MV-4-11 (cell line): Measurements from ENCODE around the gene ADAM21.
"Not testable (repeated sequence)": the region's sequence is repeated elsewhere in the genome, so short reads cannot be mapped to it uniquely, and the experiment has no call there.

Source experiments
- DNase-seq: peaks from one replicate; lab custom pipeline; 2025; lab: John Stamatoyannopoulos, UW

ADAM21 gene

GRCh38 chr14:70451874-70452273 is at the start of gene ADAM21:
Gene ADAM21 (plus strand): TSS chr14:70452174. CDS start chr14:70457500, 5,326 bp downstream.
- DNase-seq: no peak

- not testable (repeated sequence) for DNase-seq
Measured at GRCh38 chr14:70403335-70403734, 48.6 kb upstream of the ADAM21 start.

DNA sequence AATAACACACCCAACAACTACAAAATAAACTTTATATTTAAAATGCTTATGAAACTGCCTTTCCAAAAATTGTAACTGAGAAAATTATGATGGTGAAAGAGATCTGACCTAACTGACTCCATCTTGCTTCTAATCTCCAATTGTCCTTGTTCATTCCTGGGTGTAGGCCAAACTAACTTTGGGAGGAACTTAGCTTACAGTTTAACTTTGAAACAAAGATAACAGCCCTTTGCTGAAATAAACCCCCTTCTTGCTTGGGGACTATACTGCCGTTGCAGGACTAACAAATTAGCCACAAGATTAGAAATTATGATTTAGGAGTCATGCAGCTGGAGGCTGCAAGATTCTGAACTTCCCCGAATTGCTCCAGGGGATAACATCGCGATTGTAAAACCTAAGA is 45.8 kb upstream of the ADAM21 start:
- not testable (repeated sequence) for DNase-seq

DNA sequence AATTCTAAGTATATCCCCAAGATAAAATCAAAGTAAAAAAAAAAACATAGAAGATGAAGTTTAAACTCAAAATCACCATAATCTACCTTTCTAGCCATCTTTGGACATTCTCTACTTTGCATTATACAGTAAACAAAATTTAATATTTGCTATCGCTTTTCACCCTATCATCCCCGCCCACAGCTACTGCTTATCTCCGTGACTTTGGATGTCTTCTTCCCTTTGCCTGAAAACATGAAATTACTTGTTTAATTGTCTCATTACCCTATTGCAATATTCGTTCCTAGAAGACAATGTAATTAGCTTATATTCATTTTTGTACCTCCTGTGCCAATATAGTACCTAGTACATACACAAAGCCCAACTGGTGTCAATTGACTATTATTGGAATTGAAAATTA is 44.4 kb upstream of the ADAM21 start:
- DNase-seq: no peak

- DNase-seq: no peak
Measured at GRCh38 chr14:70415788-70416187, 36.2 kb upstream of the ADAM21 start.

DNA sequence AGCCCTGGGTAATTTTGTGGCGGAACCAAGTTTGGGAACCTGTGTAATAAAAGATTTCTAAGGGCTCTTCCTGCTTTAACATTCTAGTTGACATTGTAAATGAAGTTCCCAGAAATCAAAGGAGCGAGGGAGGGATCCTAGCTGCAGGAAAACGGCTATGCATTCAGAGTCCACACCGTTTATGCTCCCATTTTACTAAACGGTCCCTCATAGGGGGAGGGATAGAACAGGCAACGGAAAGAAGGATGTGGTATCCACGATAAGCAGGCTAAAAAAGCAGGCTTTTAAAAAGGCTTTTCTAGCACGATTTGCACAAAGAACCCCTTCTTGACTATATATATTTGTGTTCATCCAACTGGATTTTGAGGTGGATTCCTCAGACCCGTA is 35.6 kb upstream of the ADAM21 start:
- DNase-seq: no peak

DNA sequence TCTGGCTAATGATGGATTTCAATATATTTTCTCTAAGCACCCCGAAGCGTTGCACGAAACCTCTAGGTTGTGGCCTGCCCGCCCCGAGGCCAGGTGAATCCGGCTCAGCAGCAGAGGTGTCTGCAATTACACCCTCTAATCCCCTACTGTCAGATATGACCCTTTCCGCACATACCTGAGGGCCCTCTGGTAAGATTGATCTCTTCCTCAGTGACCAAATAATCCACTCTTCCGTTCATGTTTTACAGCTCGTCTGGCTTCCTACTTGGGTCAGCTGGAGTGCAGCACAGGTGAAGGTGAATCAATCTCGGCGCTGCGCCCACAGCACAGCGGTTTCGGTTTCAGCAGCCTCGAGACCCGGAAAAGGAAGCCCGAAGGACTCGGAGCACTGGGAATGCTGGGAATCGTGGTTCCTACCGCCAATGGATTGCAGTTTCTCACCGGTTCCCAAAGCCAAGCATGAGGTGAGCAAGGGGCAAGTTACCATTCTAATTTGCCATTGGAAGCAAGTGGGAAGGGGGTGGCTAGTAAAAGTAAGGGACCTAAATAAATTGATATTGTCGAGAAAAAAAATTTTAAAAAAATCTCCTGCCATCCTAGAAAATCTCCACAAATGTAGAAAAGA is 35.1 kb upstream of the ADAM21 start, which contains the start of gene SYNJ2BP:
SYNJ2BP (minus strand) TSS at position 366 of the 625 bp plus-strand sequence; CDS start at position 239, 127 bp downstream.
- DNase-seq: no peak

- DNase-seq: not testable (repeated sequence)
Measured at GRCh38 chr14:70419270-70419931, 32.6 kb upstream of the ADAM21 start.

DNA sequence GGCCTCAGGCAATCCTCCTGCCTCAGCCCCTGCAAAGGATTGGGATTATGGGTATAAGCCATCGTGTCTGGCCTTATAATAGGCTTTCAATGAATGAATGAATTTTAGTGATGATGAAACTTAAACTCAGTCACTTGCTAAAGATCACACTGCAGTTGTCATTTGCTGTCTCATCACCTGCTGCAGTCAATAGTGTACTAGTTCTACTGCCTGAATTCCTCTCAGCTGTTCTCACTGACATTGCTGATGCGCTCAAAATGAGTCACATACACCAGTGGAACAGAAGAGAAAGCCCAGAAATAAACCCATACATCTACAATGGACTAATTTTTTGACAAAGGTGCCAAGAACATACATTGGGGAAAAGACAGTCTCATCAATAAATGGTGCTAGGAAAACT is 29.4 kb upstream of the ADAM21 start:
- DNase-seq: no peak

DNA sequence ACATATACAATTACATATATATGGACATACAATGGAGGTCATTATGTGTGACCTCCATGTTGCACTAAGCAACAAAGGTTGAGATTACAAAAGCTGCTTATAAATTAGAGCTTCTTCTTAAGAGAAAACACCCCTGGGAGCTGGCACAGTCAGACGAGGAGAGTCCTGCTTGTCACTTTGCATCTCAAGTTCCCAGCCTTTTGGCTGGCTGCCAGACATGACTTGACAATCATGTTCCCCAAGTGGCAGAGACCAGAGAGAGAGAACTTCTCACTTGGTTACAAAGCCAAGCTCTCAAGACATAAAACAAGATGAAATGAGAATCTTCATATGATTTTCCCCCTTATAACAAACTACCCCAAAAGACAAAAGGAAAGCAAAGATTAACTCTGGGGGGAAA is 26.6 kb upstream of the ADAM21 start:
- DNase-seq: no peak

DNA sequence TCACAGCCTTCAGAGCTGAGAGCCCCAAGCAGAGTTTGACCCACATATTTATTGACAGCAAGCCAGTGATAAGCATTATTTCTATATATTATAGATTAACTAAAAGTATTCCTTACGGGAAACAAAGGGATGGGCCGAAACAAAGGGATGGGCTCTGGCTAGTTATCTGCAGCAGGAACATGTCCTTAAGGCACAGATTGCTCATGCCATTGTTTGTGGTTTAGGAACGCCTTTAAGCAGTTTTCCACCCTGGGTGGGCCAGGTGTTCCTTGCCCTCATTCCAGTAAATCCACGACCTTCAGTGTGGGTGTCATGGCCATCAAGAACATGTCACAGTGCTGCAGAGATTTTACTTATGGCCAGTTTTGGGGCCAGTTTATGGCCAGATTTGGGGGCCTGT is 25.4 kb upstream of the ADAM21 start:
- DNase-seq: not testable (repeated sequence)

- DNase-seq: no peak
Measured at GRCh38 chr14:70436867-70437266, 15.1 kb upstream of the ADAM21 start.

DNA sequence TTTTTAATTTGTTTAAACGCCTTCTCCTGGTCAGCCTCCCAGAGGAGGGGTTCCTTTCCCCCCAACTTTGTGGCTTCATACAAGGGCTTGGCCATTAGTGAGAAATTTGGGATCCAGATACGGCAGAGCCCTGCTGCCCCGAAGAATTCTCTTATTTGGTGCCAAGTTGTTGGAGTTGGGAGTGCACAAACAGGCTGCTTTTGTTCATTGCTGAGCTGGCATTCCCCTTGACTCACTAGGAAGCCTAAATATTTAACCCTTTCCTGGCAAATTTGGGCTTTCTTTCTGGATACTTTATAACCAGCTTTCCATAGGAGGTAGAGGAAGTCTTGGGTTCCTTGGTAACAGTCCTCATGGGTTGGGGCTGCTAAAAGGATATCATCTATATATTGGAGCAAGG is 10.3 kb upstream of the ADAM21 start:
- DNase-seq: no peak

DNA sequence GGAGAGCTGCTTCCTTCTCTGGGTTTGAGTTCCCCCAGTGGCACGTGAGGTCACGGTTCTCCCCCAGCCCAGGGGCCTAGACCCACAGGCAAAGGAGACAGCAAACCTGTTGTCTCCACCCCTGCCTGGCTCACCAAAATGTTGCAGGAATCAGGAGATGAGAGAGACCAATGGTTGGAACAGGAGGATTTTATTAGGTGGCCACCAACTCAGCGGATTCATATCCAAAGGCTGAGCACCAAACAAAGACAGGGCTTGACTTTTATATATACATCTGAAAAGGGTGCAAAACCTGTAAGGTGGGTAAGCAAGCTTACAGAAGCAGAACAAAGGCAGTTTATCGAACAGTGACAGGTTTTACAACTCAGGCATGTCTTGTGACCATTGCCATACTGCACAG is 9.2 kb upstream of the ADAM21 start:
- DNase-seq: peak; percentile 4

DNA sequence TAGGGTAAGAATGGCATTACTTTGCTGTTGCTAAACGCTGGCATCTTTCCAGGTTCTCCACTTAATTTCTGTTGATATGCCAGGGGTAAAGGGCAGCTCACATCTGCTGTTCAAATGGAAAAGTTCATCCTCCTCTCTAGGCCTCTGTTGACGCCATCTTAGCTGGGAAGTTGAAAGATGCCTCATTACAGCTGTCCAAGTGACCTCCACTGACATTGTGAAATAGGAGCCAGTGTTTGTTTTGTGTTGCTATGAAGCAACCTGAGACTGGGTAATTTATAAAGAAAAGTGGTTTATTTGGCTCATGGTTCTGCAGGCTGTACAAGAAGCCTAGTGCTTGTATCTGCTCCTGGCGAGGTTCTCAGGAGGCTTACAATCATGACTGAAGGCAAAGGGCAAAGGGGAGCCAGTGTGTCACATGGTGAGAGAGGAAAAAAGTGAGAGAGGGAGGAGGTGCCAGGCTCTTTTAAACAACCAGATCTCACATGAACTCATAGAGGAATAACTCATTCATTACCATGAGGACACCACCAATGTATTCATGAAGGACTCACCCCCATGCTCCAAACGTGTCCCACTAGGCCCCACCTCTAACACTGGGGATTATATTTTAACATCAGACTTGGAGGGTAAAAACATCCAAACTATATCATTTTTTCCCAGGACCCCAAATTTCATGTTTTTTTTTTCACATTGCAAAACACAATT is 3.2 kb upstream of the ADAM21 start:
- peak; percentile 70 for DNase-seq

DNA sequence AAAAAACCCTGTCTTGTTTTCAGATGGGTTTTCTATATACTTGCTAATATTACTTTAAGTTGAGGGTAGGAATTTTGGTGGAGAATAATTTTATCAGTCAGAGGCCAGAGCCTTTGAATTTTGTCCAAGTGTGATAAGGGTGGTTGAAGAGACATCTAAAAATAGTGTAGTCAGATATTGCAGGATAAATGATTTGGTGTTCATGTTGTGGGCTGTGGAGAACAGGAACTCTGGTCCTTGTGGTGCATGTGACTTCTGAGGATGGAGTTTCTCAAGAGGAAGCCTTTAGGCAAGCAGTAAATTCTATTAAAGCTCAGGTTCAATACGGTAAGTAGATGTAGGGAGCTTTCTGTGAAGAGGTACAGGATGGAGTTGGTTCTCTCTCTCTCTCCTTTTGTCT is 2.8 kb downstream of the ADAM21 start:
- peak; percentile 17 for DNase-seq

DNA sequence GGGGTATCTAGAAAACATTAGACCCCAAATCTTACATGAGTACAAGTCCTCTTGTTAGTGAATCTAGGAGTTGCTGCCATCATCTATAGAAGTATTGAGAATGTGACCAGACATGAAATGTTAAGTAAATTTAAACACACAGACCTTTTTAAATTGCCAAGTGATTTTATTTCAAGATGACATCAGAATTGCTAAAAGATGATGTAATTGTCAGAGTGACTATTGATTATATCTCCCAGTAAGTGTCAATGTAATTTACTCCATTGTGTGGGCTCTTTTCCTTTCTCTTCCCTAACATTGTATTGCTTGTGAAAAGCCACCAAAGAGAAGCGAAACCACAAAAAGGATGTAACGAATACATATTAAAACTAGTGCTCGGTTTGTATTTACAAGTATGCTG is 16.8 kb downstream of the ADAM21 start:
- DNase-seq: peak; percentile 82

DNA sequence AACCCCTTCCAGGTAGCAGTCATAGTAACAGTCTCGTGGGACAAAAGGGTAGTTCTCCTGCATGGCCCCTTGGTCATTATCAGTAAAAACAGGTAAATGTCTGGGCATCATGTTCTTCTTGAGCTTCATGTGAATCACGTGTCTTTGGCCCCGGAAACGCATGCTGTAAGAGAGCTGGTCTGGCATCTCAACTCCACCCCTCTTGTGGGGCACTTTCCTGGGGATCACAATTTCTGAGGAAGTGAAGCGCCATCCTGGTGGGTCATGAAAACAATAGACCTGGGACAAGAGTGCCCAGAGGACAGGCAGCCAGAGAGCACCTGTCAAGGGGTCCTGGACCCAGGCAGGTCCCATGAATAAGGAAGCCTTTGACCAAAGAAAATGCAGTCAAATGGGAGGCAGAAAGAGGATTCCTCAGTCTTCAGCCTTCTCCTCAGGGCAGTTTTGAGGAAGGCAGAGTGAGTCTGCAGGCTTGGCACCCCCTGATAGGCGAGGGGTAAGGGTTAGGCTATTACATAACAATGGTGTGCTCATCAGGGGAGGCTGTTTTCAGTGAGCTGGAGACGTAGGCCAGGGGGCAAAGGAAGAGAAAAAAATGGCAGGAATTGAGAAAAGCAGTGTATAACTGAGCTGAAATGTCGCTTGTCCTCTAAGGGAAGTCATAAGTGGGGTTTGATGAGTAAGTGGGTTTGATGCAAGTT is 19.0 kb downstream of the ADAM21 start:
- peak; percentile 61 for DNase-seq

- no peak for DNase-seq
Measured at GRCh38 chr14:70472253-70473159, 20.5 kb downstream of the ADAM21 start.

DNA sequence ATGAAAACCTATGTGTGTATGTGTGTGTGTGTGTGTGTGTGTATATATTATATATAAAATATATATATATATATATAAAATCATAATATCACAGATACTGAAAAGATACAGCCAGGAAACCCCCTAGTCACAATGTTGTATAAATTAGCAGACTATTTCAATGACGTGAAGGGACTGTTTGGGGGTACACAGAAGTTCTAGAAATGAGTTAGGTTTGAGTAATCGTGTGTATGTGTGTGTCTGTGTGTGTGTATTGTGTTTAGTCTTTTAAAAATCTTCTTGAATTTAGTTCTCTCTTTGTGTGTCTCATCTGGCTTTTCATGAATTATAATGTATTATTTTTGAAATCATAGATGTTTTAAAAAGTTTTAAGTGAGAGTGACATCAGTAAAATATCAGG is 21.9 kb downstream of the ADAM21 start:
- DNase-seq: no peak

DNA sequence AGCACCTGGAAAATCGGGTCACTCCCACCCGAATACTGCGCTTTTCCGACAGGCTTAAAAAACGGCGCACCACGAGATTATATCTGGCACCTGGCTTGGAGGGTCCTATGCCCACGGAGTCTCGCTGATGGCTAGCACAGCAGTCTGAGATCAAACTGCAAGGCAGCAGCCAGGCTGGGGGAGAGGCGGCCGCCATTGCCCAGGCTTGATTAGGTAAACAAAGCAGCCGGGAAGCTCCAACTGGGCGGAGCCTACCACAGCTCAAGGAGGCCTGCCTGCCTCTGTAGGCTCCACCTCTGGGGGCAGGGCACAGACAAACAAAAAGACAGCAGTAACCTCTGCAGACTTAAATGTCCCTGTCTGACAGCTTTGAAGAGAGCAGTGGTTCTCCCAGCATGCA is 23.5 kb downstream of the ADAM21 start:
- not testable (repeated sequence) for DNase-seq
